ENCODE data around the gene SCO2. TPM values are rescaled to one million over a fixed set of nuclear protein-coding genes. Genes with fewer than 3 reads are reported as not detected.

Gene SCO2
- total and polyA plus RNA-seq, 4 donors = 4.7 to 11.6 (median 5.1) TPM; not detected in 1

GRCh38 chr22:50519151-50519550, 6.2 kb downstream of the SCO2 start:
- Histone ChIP-seq H3K4me3 (ENCODE audit: low read length in 2 of 2) (no peak overlapping the region), H3K9me3 (ENCODE audit: control insufficient read depth, low read length) (no peaks in the 10 kb centered on the region), H3K36me3 (ENCODE audit: control insufficient read depth in 1 of 2, insufficient read depth in 2 of 2, low read length in 1 of 2) (no peaks in the 10 kb centered on the region), H3K27me3 (ENCODE audit: control insufficient read depth in 1 of 2, insufficient read depth in 2 of 2, low read length in 1 of 2) (no peaks in the 10 kb centered on the region), H3K27ac (ENCODE audit: low read depth in 1 of 2, low read length in 2 of 2) (no peak overlapping the region), H3K4me1 (ENCODE audit: control insufficient read depth in 1 of 2, insufficient read depth in 2 of 2, low read length in 2 of 2) (no peaks in the 10 kb centered on the region)
- DNase-seq = no peak
- ATAC-seq (ENCODE audit: low FRiP score) = no peak
- intact Hi-C loops (cut with DNase I) = no loop called here
- WGBS, 2 donors = 96% methylated on average over 8 of the region's 8 CpGs

- H3K4me1 ChIP-seq (ENCODE audit: control insufficient read depth in 1 of 2, insufficient read depth in 2 of 2, low read length in 2 of 2) = no peaks in the 10 kb centered on the region
- no peak overlapping the region for H3K27ac ChIP-seq (ENCODE audit: low read depth in 1 of 2, low read length in 2 of 2)
- 93 to 94% methylated on average over 7 of the region's 7 CpGs for WGBS, 2 donors
- H3K9me3 ChIP-seq (ENCODE audit: control insufficient read depth, low read length) = no peaks in the 10 kb centered on the region
- ATAC-seq (ENCODE audit: low FRiP score) (no peak), DNase-seq (no peak)
- no peaks in the 10 kb centered on the region for H3K36me3 ChIP-seq (ENCODE audit: control insufficient read depth in 1 of 2, insufficient read depth in 2 of 2, low read length in 1 of 2)
- no peaks in the 10 kb centered on the region for H3K27me3 ChIP-seq (ENCODE audit: control insufficient read depth in 1 of 2, insufficient read depth in 2 of 2, low read length in 1 of 2)
- H3K4me3 ChIP-seq (ENCODE audit: low read length in 2 of 2) = no peak overlapping the region
- intact Hi-C loops (cut with DNase I) = no loop called here
Measured at GRCh38 chr22:50518606-50519005, 6.8 kb downstream of the SCO2 start.

DNA sequence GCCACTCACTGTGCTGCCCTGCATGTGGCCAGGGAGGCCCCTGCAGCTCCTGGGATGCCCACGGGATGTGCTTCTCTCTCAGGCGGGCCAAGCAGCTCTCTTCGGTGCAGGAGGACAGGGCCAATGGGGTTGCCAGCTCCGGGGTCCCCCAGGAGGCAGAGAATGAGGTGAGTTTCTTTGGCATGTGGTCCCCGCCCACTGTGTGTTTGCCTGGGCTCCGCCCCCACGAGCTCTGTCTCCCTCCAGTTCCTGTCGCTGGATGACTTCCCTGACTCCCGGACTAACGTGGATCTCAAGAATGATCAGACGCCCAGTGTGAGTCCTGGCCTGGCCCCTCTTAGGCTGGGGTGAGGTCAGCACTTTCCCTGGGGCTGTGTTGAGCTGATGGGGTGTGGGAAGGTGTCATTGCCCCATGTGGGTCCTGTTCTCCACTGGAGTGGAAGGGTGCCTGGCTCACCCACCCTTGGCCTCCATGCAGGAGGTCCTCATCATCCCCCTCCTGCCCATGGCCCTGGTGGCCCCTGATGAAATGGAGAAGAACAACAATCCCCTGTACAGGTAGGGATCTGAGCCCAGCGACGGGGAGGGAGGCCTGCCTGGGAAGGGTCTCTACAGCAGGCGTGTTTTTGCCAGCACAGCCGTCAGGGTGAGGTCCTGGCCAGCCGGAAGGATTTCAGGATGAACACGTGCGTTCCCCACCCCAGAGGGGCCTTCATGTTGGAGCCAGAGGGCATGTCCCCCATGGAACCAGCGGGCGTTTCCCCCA, 7.7 kb downstream of the SCO2 start:
- no peak for DNase-seq
- ATAC-seq (ENCODE audit: low FRiP score) = no peak
- H3K9me3 ChIP-seq (ENCODE audit: control insufficient read depth, low read length) = no peaks in the 10 kb centered on the region
- WGBS, 2 donors = 87 to 89% methylated on average over 20 of the region's 20 CpGs
- no peaks in the 10 kb centered on the region for H3K36me3 ChIP-seq (ENCODE audit: control insufficient read depth in 1 of 2, insufficient read depth in 2 of 2, low read length in 1 of 2)
- no peaks in the 10 kb centered on the region for H3K4me1 ChIP-seq (ENCODE audit: control insufficient read depth in 1 of 2, insufficient read depth in 2 of 2, low read length in 2 of 2)
- no peak overlapping the region for H3K4me3 ChIP-seq (ENCODE audit: low read length in 2 of 2)
- no peak overlapping the region for H3K27ac ChIP-seq (ENCODE audit: low read depth in 1 of 2, low read length in 2 of 2)
- no peaks in the 10 kb centered on the region for H3K27me3 ChIP-seq (ENCODE audit: control insufficient read depth in 1 of 2, insufficient read depth in 2 of 2, low read length in 1 of 2)
- intact Hi-C loops (cut with DNase I) = no loop called here

- H3K4me1 ChIP-seq (ENCODE audit: control insufficient read depth in 1 of 2, insufficient read depth in 2 of 2, low read length in 2 of 2) = no peaks in the 10 kb centered on the region
- H3K36me3 ChIP-seq (ENCODE audit: control insufficient read depth in 1 of 2, insufficient read depth in 2 of 2, low read length in 1 of 2) = no peaks in the 10 kb centered on the region
- ATAC-seq (ENCODE audit: low FRiP score) (no peak), DNase-seq (no peak)
- WGBS, 2 donors = 81 to 85% methylated on average over 16 of the region's 16 CpGs
- H3K27ac ChIP-seq (ENCODE audit: low read depth in 1 of 2, low read length in 2 of 2) = no peak overlapping the region
- no peak overlapping the region for H3K4me3 ChIP-seq (ENCODE audit: low read length in 2 of 2)
- intact Hi-C loops (cut with DNase I) = no loop called here
- no peaks in the 10 kb centered on the region for H3K27me3 ChIP-seq (ENCODE audit: control insufficient read depth in 1 of 2, insufficient read depth in 2 of 2, low read length in 1 of 2)
- no peaks in the 10 kb centered on the region for H3K9me3 ChIP-seq (ENCODE audit: control insufficient read depth, low read length)
Measured at GRCh38 chr22:50516891-50517290, 8.5 kb downstream of the SCO2 start.

DNA sequence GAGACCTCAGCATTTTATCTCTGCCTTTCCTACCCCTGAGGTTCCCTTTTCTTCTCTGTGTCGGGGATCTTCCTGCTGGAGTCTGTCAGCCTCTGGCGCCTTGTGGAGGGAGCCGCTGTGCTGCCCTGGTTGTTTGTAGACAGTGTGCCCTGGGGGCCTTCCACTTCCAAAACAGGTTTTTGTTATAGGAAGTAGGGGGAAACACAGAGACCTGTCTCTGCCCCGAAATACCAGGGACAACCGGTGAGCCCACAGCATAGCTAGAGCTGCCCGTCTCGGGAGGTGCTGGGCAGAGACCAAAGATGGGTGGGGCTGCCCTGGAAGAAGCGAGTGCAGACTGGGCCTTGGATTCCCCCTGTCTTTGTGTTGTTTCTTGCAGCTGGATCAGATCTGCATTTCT, 9.3 kb downstream of the SCO2 start:
- Histone ChIP-seq H3K4me1 (ENCODE audit: control insufficient read depth in 1 of 2, insufficient read depth in 2 of 2, low read length in 2 of 2) (no peaks in the 10 kb centered on the region), H3K27me3 (ENCODE audit: control insufficient read depth in 1 of 2, insufficient read depth in 2 of 2, low read length in 1 of 2) (no peaks in the 10 kb centered on the region), H3K4me3 (ENCODE audit: low read length in 2 of 2) (no peak overlapping the region), H3K36me3 (ENCODE audit: control insufficient read depth in 1 of 2, insufficient read depth in 2 of 2, low read length in 1 of 2) (no peaks in the 10 kb centered on the region), H3K27ac (ENCODE audit: low read depth in 1 of 2, low read length in 2 of 2) (no peak overlapping the region), H3K9me3 (ENCODE audit: control insufficient read depth, low read length) (no peaks in the 10 kb centered on the region)
- intact Hi-C loops (cut with DNase I) = no loop called here
- WGBS, 2 donors = 88 to 89% methylated on average over 8 of the region's 8 CpGs
- ATAC-seq (ENCODE audit: low FRiP score) (no peak), DNase-seq (no peak)

GRCh38 chr22:50513175-50513574, 12.2 kb downstream of the SCO2 start:
- no peaks in the 10 kb centered on the region for H3K36me3 ChIP-seq (ENCODE audit: control insufficient read depth in 1 of 2, insufficient read depth in 2 of 2, low read length in 1 of 2)
- WGBS, 2 donors = 95% methylated on average over 15 of the region's 15 CpGs

GRCh38 chr22:50508897-50509296, 16.5 kb downstream of the SCO2 start:
- H3K4me1 ChIP-seq (ENCODE audit: control insufficient read depth in 1 of 2, insufficient read depth in 2 of 2, low read length in 2 of 2) = no peaks in the 10 kb centered on the region
- no peaks in the 10 kb centered on the region for H3K27me3 ChIP-seq (ENCODE audit: control insufficient read depth in 1 of 2, insufficient read depth in 2 of 2, low read length in 1 of 2)
- ATAC-seq (ENCODE audit: low FRiP score) (no peak), DNase-seq (no peak)
- peaks cover 0 to 1% of the 10 kb centered on the region in 2 donors for H3K36me3 ChIP-seq (ENCODE audit: control insufficient read depth in 1 of 2, insufficient read depth in 2 of 2, low read length in 1 of 2)
- intact Hi-C loops (cut with DNase I) = loop anchor here (1.0 to 10.0 kb wide), 3 partner anchors 16 to 264 kb away; partner anchors contain the start of genes SCO2 (in 2 of the 2), SYCE3 (in 1 of the 2) and TUBGCP6 (in 1 of the 2)
- H3K27ac ChIP-seq (ENCODE audit: low read depth in 1 of 2, low read length in 2 of 2) = no peak overlapping the region
- 5 to 7% methylated on average over 3 of the region's 3 CpGs for WGBS, 2 donors
- H3K9me3 ChIP-seq (ENCODE audit: control insufficient read depth, low read length) = no peaks in the 10 kb centered on the region
- H3K4me3 ChIP-seq (ENCODE audit: low read length in 2 of 2) = peak overlapping the region in 1 of 2 donors; percentile 87

More at GRCh38 chr22:50513175-50513574, 12.2 kb downstream of the SCO2 start:
- H3K4me3 ChIP-seq (ENCODE audit: low read length in 2 of 2) = no peak overlapping the region
- intact Hi-C loops (cut with DNase I) = no loop called here
- no peaks in the 10 kb centered on the region for H3K27me3 ChIP-seq (ENCODE audit: control insufficient read depth in 1 of 2, insufficient read depth in 2 of 2, low read length in 1 of 2)
- H3K4me1 ChIP-seq (ENCODE audit: control insufficient read depth in 1 of 2, insufficient read depth in 2 of 2, low read length in 2 of 2) = no peaks in the 10 kb centered on the region
- DNase-seq (no peak), ATAC-seq (ENCODE audit: low FRiP score) (no peak)
- no peaks in the 10 kb centered on the region for H3K9me3 ChIP-seq (ENCODE audit: control insufficient read depth, low read length)
- H3K27ac ChIP-seq (ENCODE audit: low read depth in 1 of 2, low read length in 2 of 2) = no peak overlapping the region

- H3K36me3 ChIP-seq (ENCODE audit: control insufficient read depth in 1 of 2, insufficient read depth in 2 of 2, low read length in 1 of 2) = peaks cover 0 to 1% of the 10 kb centered on the region in 2 donors
- H3K27ac ChIP-seq (ENCODE audit: low read depth in 1 of 2, low read length in 2 of 2) = peak within 1 kb of the TSS; percentile 8 to 86
- H3K4me1 ChIP-seq (ENCODE audit: control insufficient read depth in 1 of 2, insufficient read depth in 2 of 2, low read length in 2 of 2) = no peaks in the 10 kb centered on the region
- no peaks in the 10 kb centered on the region for H3K27me3 ChIP-seq (ENCODE audit: control insufficient read depth in 1 of 2, insufficient read depth in 2 of 2, low read length in 1 of 2)
- peak within 1 kb of the TSS; percentile 57 to 87 for H3K4me3 ChIP-seq (ENCODE audit: low read length in 2 of 2)
- WGBS, 2 donors = 1% methylated on average over 35 to 76 of the region's 76 CpGs
- intact Hi-C loops (cut with DNase I) = loop anchor here (1.0 to 10.0 kb wide), 4 partner anchors 17 to 263 kb away; partner anchors contain the start of genes SCO2 (in 2 of the 2), SBF1 (in 1 of the 2), SYCE3 (in 1 of the 2) and TUBGCP6 (in 1 of the 2)
- DNase-seq (peak; percentile 97 to 99), ATAC-seq (ENCODE audit: low FRiP score) (peak; percentile 93)
- no peaks in the 10 kb centered on the region for H3K9me3 ChIP-seq (ENCODE audit: control insufficient read depth, low read length)
Measured at GRCh38 chr22:50507991-50508884, 17.2 kb downstream of the SCO2 start, which contains the start of gene NCAPH2. NCAPH2 (plus strand) TSS chr22:50508224; CDS start chr22:50508338, 114 bp downstream.

All from aorta (tissue), 5 donors.